WTC11 (cell line): ENCODE data around the gene MRNIP. TPM values are rescaled to one million over a fixed set of nuclear protein-coding genes. Genes with fewer than 3 reads are reported as not detected.

Experiments
- ATAC-seq: fragments of 200-7000 bp; cut with Tn5 transposase; 2 replicates; pipeline ENCODE4 v1.10.0; 2021; ENCODE audit warnings: mild to moderate bottlenecking, moderate library complexity
- CTCF ChIA-PET: fragments of 300-600 bp; sonication (Branson Sonifier 250); formaldehyde crosslinking; loops from one replicate; lab custom pipeline; 2021; ENCODE audit warnings: antibody characterized with exemption; lab: Charles Lee
- POLR2A ChIA-PET: fragments of 350-600 bp; sonication (Branson Sonifier 250); formaldehyde crosslinking; loops from one replicate; lab custom pipeline; 2021; ENCODE audit warnings: antibody characterized with exemption; lab: Charles Lee
- DNase-seq: peaks from one replicate; pipeline ENCODE4 v3.0.0; 2021; ENCODE audit warnings: low spot score
- H3K27ac Mint-ChIP-seq: 2 replicates; pipeline ENCODE4 v1.8.0; 2021; ENCODE audit warnings: mixed read lengths
- H3K27me3 Mint-ChIP-seq: 2 replicates; pipeline ENCODE4 v1.8.0; 2021; ENCODE audit warnings: low read depth, mild to moderate bottlenecking, moderate library complexity, mixed read lengths
- H3K36me3 Mint-ChIP-seq: 2 replicates; pipeline ENCODE4 v1.8.0; 2021; ENCODE audit warnings: mixed read lengths
- H3K4me1 Mint-ChIP-seq: 2 replicates; pipeline ENCODE4 v1.8.0; 2022; ENCODE audit warnings: mixed read lengths
- H3K4me3 Mint-ChIP-seq: 2 replicates; pipeline ENCODE4 v1.8.0; 2021; ENCODE audit warnings: mild to moderate bottlenecking, moderate library complexity, mixed read lengths
- H3K9me3 Mint-ChIP-seq: 2 replicates; pipeline ENCODE4 v1.8.0; 2021; ENCODE audit warnings: mixed read lengths
- ARID4B ChIP-seq: sonication (generic); formaldehyde crosslinking; IDR thresholded peaks from 2 replicates; pipeline ENCODE4 v1.8.0; 2023; ENCODE audit warnings: missing genetic modification reagents, mild to moderate bottlenecking, borderline replicate concordance
- E2F5 ChIP-seq: sonication (generic); formaldehyde crosslinking; IDR thresholded peaks from 2 replicates; pipeline ENCODE4 v1.8.1; 2022; ENCODE audit warnings: mild to moderate bottlenecking, moderate library complexity, missing genetic modification reagents
- ERG ChIP-seq: fragments of 250-450 bp; sonication (Bioruptor Pico); IDR thresholded peaks from 2 replicates; pipeline ENCODE4 v1.8.0; 2021; ENCODE audit warnings: mild to moderate bottlenecking
- HMGXB4 ChIP-seq: sonication (generic); formaldehyde crosslinking; IDR thresholded peaks from 2 replicates; pipeline ENCODE4 v1.8.1; 2023; ENCODE audit warnings: mild to moderate bottlenecking, moderate library complexity, missing genetic modification reagents
- IRF1 ChIP-seq: sonication (generic); formaldehyde crosslinking; IDR thresholded peaks from 2 replicates; pipeline ENCODE4 v1.8.0; 2023; ENCODE audit warnings: missing genetic modification reagents
- NR3C1 ChIP-seq: sonication (generic); formaldehyde crosslinking; conservative IDR thresholded peaks from 2 replicates; pipeline ENCODE4 v1.8.1; 2023; ENCODE audit warnings: low read depth, mild to moderate bottlenecking, missing genetic modification reagents
- OVOL2 ChIP-seq: fragments of 250-450 bp; sonication (Bioruptor Pico); IDR thresholded peaks from 2 replicates; pipeline ENCODE4 v1.9.0; 2021; ENCODE audit warnings: mild to moderate bottlenecking, borderline replicate concordance
- ZBTB21 ChIP-seq: sonication (generic); formaldehyde crosslinking; IDR thresholded peaks from 2 replicates; pipeline ENCODE4 v1.8.1; 2023; ENCODE audit warnings: mild to moderate bottlenecking, missing genetic modification reagents, borderline replicate concordance
- ZNF121 ChIP-seq: sonication (generic); formaldehyde crosslinking; IDR thresholded peaks from 2 replicates; pipeline ENCODE4 v1.8.0; 2023; ENCODE audit warnings: missing genetic modification reagents
- ZNF263 ChIP-seq: sonication (generic); formaldehyde crosslinking; IDR thresholded peaks from 2 replicates; pipeline ENCODE4 v1.8.1; 2022; ENCODE audit warnings: low read depth, mild to moderate bottlenecking, moderate library complexity, missing genetic modification reagents
- ZNF416 ChIP-seq: fragments of 250-450 bp; sonication (Bioruptor Pico); IDR thresholded peaks from 2 replicates; pipeline ENCODE4 v1.9.0; 2021; ENCODE audit warnings: mild to moderate bottlenecking, inconsistent platforms
- total RNA-seq: library from RNA; stranded (reverse); gene quantifications from 3 replicates; pipeline ENCODE4 v1.2.3, GENCODE V29; 2021
- TF ChIP-seq, protein P1 (sequence below): sonication (generic); formaldehyde crosslinking; IDR thresholded peaks from 2 replicates; pipeline ENCODE4 v1.8.0; 2023; ENCODE audit warnings: mild to moderate bottlenecking, missing genetic modification reagents
- TF ChIP-seq, protein P2 (sequence below): sonication (generic); formaldehyde crosslinking; IDR thresholded peaks from 2 replicates; pipeline ENCODE4 v1.8.1; 2023; ENCODE audit warnings: mild to moderate bottlenecking, missing genetic modification reagents, borderline replicate concordance

Gene MRNIP
- total RNA-seq, 1 experiment from 2014 or later, result 42.0 TPM

GRCh38 chr5:179818746-179819295 is 39.8 kb downstream of the MRNIP start (continued):
- TF ChIP-seq E2F5 (CRISPR knock-in tag) (peak; percentile 85), ERG (CRISPR knock-in tag) (no peak), NR3C1 (CRISPR knock-in tag) (no peak)

GRCh38 chr5:179817890-179818745 is 40.5 kb downstream of the MRNIP start:
- ChIA-PET CTCF (interaction anchor here (1.3 to 1.9 kb wide), 3 partner anchors 16 to 157 kb away, joined by 3 to 8 read pairs (median 5); no protein-coding TSS in a partner anchor), POLR2A (interaction anchor here (0.7 to 1.3 kb wide), 3 partner anchors 11 to 42 kb away, joined by 3 to 9 read pairs (median 3); no protein-coding TSS in a partner anchor)
- ATAC-seq, result no peak
- no peak overlapping the region for H3K27ac Mint-ChIP-seq
- TF ChIP-seq ZNF416, result no peak
- TF ChIP-seq IRF1 (CRISPR knock-in tag), result no peak
- TF ChIP-seq HMGXB4 (CRISPR knock-in tag), result no peak
- TF ChIP-seq ZBTB21 (CRISPR knock-in tag), result no peak
- TF ChIP-seq, protein P1, sequence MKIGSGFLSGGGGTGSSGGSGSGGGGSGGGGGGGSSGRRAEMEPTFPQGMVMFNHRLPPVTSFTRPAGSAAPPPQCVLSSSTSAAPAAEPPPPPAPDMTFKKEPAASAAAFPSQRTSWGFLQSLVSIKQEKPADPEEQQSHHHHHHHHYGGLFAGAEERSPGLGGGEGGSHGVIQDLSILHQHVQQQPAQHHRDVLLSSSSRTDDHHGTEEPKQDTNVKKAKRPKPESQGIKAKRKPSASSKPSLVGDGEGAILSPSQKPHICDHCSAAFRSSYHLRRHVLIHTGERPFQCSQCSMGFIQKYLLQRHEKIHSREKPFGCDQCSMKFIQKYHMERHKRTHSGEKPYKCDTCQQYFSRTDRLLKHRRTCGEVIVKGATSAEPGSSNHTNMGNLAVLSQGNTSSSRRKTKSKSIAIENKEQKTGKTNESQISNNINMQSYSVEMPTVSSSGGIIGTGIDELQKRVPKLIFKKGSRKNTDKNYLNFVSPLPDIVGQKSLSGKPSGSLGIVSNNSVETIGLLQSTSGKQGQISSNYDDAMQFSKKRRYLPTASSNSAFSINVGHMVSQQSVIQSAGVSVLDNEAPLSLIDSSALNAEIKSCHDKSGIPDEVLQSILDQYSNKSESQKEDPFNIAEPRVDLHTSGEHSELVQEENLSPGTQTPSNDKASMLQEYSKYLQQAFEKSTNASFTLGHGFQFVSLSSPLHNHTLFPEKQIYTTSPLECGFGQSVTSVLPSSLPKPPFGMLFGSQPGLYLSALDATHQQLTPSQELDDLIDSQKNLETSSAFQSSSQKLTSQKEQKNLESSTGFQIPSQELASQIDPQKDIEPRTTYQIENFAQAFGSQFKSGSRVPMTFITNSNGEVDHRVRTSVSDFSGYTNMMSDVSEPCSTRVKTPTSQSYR, result no peak
- TF ChIP-seq OVOL2 (CRISPR knock-in tag), result no peak
- no peaks in the 10 kb centered on the region for H3K9me3 Mint-ChIP-seq
- peaks cover 48% of the 10 kb centered on the region for H3K4me1 Mint-ChIP-seq
- DNase-seq, result no peak
- H3K4me3 Mint-ChIP-seq, result peak overlapping the region; percentile 62
- peaks cover 22% of the 10 kb centered on the region for H3K27me3 Mint-ChIP-seq
- H3K36me3 Mint-ChIP-seq, result peaks cover 11% of the 10 kb centered on the region

DNA sequence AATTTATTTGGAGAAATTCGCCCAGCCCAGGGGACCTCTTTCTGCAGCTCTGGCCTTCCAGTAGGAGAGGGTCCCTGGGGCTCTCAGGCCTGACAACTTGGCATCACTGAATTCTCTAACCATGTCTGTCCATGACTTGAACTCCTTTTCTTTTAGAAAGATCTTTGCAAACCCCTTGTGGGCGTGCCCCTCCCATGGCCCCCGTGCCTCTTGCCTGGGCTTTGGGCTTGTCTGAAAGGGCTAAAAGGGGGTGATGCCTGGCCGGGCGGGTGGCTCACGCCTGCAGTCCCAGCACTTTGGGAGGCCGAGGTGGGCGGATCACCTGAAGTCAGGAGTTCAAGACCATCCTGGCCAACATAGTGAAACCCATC is 41.2 kb downstream of the MRNIP start:
- Mint-ChIP-seq H3K9me3 (no peaks in the 10 kb centered on the region), H3K4me1 (peaks cover 46% of the 10 kb centered on the region), H3K4me3 (peak overlapping the region; percentile 62), H3K27me3 (peaks cover 22% of the 10 kb centered on the region), H3K27ac (no peak overlapping the region), H3K36me3 (peaks cover 11% of the 10 kb centered on the region)
- DNase-seq (no peak), ATAC-seq (no peak)
- ChIA-PET POLR2A (interaction anchor here (0.6 to 1.3 kb wide), 2 partner anchors 10 to 645 kb away, joined by 3 read pairs; no protein-coding TSS in a partner anchor), CTCF (interaction anchor here (1.3 to 1.9 kb wide), 3 partner anchors 16 to 158 kb away, joined by 3 to 8 read pairs (median 5); no protein-coding TSS in a partner anchor)
- TF ChIP-seq ARID4B (CRISPR knock-in tag) (no peak), ZNF416 (no peak), ZNF121 (CRISPR knock-in tag) (no peak), ZNF263 (CRISPR knock-in tag) (no peak)
- TF ChIP-seq, protein P2, sequence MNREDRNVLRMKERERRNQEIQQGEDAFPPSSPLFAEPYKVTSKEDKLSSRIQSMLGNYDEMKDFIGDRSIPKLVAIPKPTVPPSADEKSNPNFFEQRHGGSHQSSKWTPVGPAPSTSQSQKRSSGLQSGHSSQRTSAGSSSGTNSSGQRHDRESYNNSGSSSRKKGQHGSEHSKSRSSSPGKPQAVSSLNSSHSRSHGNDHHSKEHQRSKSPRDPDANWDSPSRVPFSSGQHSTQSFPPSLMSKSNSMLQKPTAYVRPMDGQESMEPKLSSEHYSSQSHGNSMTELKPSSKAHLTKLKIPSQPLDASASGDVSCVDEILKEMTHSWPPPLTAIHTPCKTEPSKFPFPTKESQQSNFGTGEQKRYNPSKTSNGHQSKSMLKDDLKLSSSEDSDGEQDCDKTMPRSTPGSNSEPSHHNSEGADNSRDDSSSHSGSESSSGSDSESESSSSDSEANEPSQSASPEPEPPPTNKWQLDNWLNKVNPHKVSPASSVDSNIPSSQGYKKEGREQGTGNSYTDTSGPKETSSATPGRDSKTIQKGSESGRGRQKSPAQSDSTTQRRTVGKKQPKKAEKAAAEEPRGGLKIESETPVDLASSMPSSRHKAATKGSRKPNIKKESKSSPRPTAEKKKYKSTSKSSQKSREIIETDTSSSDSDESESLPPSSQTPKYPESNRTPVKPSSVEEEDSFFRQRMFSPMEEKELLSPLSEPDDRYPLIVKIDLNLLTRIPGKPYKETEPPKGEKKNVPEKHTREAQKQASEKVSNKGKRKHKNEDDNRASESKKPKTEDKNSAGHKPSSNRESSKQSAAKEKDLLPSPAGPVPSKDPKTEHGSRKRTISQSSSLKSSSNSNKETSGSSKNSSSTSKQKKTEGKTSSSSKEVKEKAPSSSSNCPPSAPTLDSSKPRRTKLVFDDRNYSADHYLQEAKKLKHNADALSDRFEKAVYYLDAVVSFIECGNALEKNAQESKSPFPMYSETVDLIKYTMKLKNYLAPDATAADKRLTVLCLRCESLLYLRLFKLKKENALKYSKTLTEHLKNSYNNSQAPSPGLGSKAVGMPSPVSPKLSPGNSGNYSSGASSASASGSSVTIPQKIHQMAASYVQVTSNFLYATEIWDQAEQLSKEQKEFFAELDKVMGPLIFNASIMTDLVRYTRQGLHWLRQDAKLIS (CRISPR knock-in tag), result no peak
